Stimulated activated CD4-positive, alpha-beta T cell treated with anti-CD3 and anti-CD28 coated beads, Interleukin-4, amount 100 ng/mL, for 48 hours (primary cell): ENCODE measurements around the gene BHLHA15.

Experiments
- DNase-seq, 2 donors: peaks; one replicate each; pipeline ENCODE4 v3.0.0-alpha.2; 2020; ENCODE audit warnings: low read depth in 2 of 2

BHLHA15 gene

GRCh38 chr7:98244871-98245270 lies 33.6 kb downstream of the BHLHA15 start:
- no peak for DNase-seq

GRCh38 chr7:98248156-98248555 lies 36.9 kb downstream of the BHLHA15 start:
- DNase-seq: no peak

- no peak for DNase-seq
Observed at GRCh38 chr7:98249106-98249505, 37.9 kb downstream of the BHLHA15 start.

- DNase-seq: peak; percentile 14 to 19
Observed at GRCh38 chr7:98250789-98251188, 39.5 kb downstream of the BHLHA15 start.

GRCh38 chr7:98251231-98251600 lies 40.0 kb downstream of the BHLHA15 start:
- DNase-seq: no peak

- DNase-seq: peak; percentile 78 to 87
Observed at GRCh38 chr7:98251601-98252424, 40.6 kb downstream of the BHLHA15 start, which contains the start of gene TECPR1. Gene TECPR1 (minus strand): TSS chr7:98252232. CDS start chr7:98246146, 6,086 bp downstream.

GRCh38 chr7:98252425-98253054 lies 41.3 kb downstream of the BHLHA15 start:
- DNase-seq: no peak

GRCh38 chr7:98254516-98254915 lies 43.3 kb downstream of the BHLHA15 start:
- DNase-seq: no peak

- no peak for DNase-seq
Observed at GRCh38 chr7:98254951-98255610, 43.8 kb downstream of the BHLHA15 start.

GRCh38 chr7:98256431-98256830 lies 45.2 kb downstream of the BHLHA15 start:
- no peak for DNase-seq

GRCh38 chr7:98257701-98258100 lies 46.5 kb downstream of the BHLHA15 start:
- DNase-seq: no peak
